Measurements from ENCODE around the gene E2F2.

E2F2 gene

DNA sequence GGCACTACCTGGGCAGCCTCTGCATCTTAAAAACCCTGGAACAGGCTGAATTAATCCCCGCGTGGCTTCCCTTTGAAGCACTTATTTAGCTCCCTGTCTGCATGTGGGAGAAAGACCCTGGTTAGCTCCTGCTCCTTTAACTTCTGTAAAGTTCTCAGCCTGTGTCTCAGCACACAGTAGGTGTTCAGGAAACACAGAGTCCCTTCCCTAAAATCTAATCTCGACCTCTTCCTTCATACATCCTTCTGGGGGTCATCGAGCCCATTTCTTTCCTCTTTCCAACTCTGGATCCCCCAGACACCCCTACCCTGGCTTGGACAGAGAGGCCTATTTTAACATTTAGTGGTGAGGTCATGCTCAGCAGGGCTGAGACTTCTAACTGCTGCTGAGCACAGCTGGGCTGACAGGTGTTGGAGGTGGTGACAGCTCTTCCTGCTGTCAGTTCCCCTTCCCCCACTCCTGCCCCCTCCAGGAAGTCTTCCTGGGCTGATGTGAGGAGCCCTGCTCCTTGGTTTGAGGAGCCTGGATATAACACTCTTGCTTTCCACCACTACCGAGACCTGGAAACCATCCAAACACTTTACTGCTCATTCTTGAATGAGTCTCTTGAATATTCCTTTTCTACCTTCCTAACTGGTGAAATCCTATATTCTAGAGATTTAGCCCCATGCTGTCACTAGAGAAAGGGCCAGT, 5.3 kb downstream of the E2F2 start:
- peak overlapping the region; percentile 60 for H3K27ac ChIP-seq

DNA sequence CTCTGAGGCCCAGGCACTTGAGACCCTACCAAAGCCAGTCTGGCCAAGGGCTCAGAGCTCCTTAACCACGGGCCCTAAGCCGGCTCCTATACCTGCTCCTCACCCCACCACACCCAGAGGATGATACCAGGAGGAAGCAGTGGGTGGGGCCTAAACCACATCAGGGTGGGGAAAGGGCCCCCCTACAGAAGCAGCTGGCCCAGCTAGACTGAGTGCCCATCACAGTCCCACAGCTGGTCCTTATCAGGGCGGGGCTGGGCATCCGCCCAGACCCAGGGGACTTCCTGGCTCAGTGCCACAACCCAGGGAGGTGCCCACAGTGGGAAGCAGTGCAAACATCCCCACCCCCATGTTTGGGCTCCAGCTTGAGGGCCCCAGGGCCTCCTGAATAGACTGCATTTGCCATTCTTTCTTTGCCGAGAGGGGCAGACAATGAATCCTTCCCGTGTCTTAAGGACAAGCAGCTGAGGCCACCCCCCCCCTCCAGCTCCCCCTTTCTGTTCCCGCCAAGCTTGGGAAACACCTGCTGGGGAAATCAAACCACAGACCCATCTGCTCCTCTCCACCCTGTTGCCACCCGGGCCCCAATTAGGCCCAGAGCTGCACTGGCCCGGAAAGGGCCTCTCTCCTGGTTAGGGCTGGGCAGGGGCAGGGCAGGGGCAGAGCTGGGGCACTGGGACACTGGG, 6.2 kb downstream of the E2F2 start:
- Histone ChIP-seq H3K36me3 (peaks cover 47% of the 10 kb centered on the region), H3K4me3 (ENCODE audit: low read depth, low read length) (no peak overlapping the region), H3K9me3 (ENCODE audit: severe bottlenecking) (no peaks in the 10 kb centered on the region), H3K27me3 (ENCODE audit: insufficient read depth, low read depth, severe bottlenecking) (no peaks in the 10 kb centered on the region), H3K27ac (peak overlapping the region; percentile 60)
- peak; percentile 56 for DNase-seq
- TF ChIP-seq CTCF (IDR thresholded peaks at IDR 0.05; ENCODE audit: low read depth, low read length), result no peak

More for the DNA sequence above, 5.3 kb downstream of the E2F2 start:
- no peak for TF ChIP-seq CTCF (IDR thresholded peaks at IDR 0.05; ENCODE audit: low read depth, low read length)
- H3K9me3 ChIP-seq (ENCODE audit: severe bottlenecking), result no peaks in the 10 kb centered on the region
- peaks cover 41% of the 10 kb centered on the region for H3K36me3 ChIP-seq
- H3K4me3 ChIP-seq (ENCODE audit: low read depth, low read length), result no peak overlapping the region
- DNase-seq, result no peak
- H3K27me3 ChIP-seq (ENCODE audit: insufficient read depth, low read depth, severe bottlenecking), result no peaks in the 10 kb centered on the region

- H3K27ac ChIP-seq, result no peak overlapping the region
- H3K27me3 ChIP-seq (ENCODE audit: insufficient read depth, low read depth, severe bottlenecking), result no peaks in the 10 kb centered on the region
- no peaks in the 10 kb centered on the region for H3K9me3 ChIP-seq (ENCODE audit: severe bottlenecking)
- TF ChIP-seq CTCF (IDR thresholded peaks at IDR 0.05; ENCODE audit: low read depth, low read length), result no peak
- peaks cover 53% of the 10 kb centered on the region for H3K36me3 ChIP-seq
- DNase-seq, result no peak
- H3K4me3 ChIP-seq (ENCODE audit: low read depth, low read length), result no peak overlapping the region
These were observed 6.9 kb downstream of the E2F2 start for GRCh38 chr1:23524163-23524562.

- Histone ChIP-seq H3K27me3 (ENCODE audit: insufficient read depth, low read depth, severe bottlenecking) (no peaks in the 10 kb centered on the region), H3K27ac (no peak overlapping the region), H3K4me3 (ENCODE audit: low read depth, low read length) (no peak overlapping the region), H3K36me3 (peaks cover 68% of the 10 kb centered on the region), H3K9me3 (ENCODE audit: severe bottlenecking) (no peaks in the 10 kb centered on the region)
- DNase-seq, result no peak
- no peak for TF ChIP-seq CTCF (IDR thresholded peaks at IDR 0.05; ENCODE audit: low read depth, low read length)
These were observed 8.6 kb downstream of the E2F2 start for GRCh38 chr1:23522244-23522982.

GRCh38 chr1:23521588-23521987, 9.4 kb downstream of the E2F2 start:
- DNase-seq, result peak; percentile 40
- H3K27ac ChIP-seq, result no peak overlapping the region
- H3K4me3 ChIP-seq (ENCODE audit: low read depth, low read length), result no peak overlapping the region
- no peak for TF ChIP-seq CTCF (IDR thresholded peaks at IDR 0.05; ENCODE audit: low read depth, low read length)
- no peaks in the 10 kb centered on the region for H3K9me3 ChIP-seq (ENCODE audit: severe bottlenecking)
- H3K36me3 ChIP-seq, result peaks cover 75% of the 10 kb centered on the region
- no peaks in the 10 kb centered on the region for H3K27me3 ChIP-seq (ENCODE audit: insufficient read depth, low read depth, severe bottlenecking)
